Heart left ventricle (tissue), 16 donors: Measurements from ENCODE around the gene GPR143. TPM values are rescaled to one million over a fixed set of nuclear protein-coding genes. Genes with fewer than 3 reads are reported as not detected.

ENCODE experiments used
- ATAC-seq, 4 donors: fragments of 200-7000 bp; cut with Tn5 transposase; one replicate each; pipeline ENCODE4 v1.9.1; 2020 to 2022; ENCODE audit warnings: moderate library complexity in 4 of 4, mild to moderate bottlenecking in 3 of 4, moderate number of reproducible peaks in 1 of 4
- DNase-seq, 5 donors: peaks; one replicate each; pipeline ENCODE4 v3.0.0-alpha.2; 2020
- H3K27ac ChIP-seq, 12 donors: fragments of 200-600 bp; sonication (generic) in 4 of 12; one replicate each; pipeline versions ENCODE4 v1.5.0 to v1.8.0; 2016 to 2022; ENCODE audit warnings: mild to moderate bottlenecking in 2 of 12
- H3K27me3 ChIP-seq, 9 donors: fragments of 200-600 bp; sonication (generic) in 2 of 9; one replicate each; pipeline versions ENCODE4 v1.5.1 to v1.8.0; 2016 to 2022; ENCODE audit warnings: mild to moderate bottlenecking in 3 of 9
- H3K36me3 ChIP-seq, 9 donors: fragments of 200-600 bp; sonication (generic) in 2 of 9; one replicate each; pipeline versions ENCODE4 v1.5.0 to v1.8.0; 2018 to 2022; ENCODE audit warnings: mild to moderate bottlenecking in 2 of 9
- H3K4me1 ChIP-seq, 12 donors: fragments of 200-600 bp; sonication (generic) in 4 of 12; one replicate each; pipeline versions ENCODE4 v1.5.0 to v1.8.0; 2016 to 2022; ENCODE audit warnings: mild to moderate bottlenecking in 3 of 12
- H3K4me3 ChIP-seq, 12 donors: fragments of 200-600 bp; sonication (generic) in 4 of 12; one replicate each; pipeline versions ENCODE4 v1.5.0 to v1.8.0; 2017 to 2022; ENCODE audit warnings: mild to moderate bottlenecking in 9 of 12, moderate library complexity in 4 of 12
- H3K9me3 ChIP-seq, 12 donors: fragments of 200-600 bp; sonication (generic) in 4 of 12; one replicate each; pipeline versions ENCODE4 v1.5.0 to v1.8.0; 2016 to 2022; ENCODE audit warnings: mild to moderate bottlenecking in 1 of 12
- CTCF ChIP-seq, 12 donors: fragments of 200-600 bp; sonication (generic) in 4 of 12; IDR thresholded peaks; one replicate each; pipeline versions ENCODE4 v1.5.0 to v1.8.0; 2018 to 2022; ENCODE audit warnings: antibody characterized with exemption in 12 of 12, mild to moderate bottlenecking in 5 of 12
- POLR2A ChIP-seq, 2 donors: fragments of 450-650 bp; IDR thresholded peaks; one replicate each; pipeline ENCODE4 v1.6.1; 2017; ENCODE audit warnings: antibody characterized with exemption in 2 of 2, mild to moderate bottlenecking in 2 of 2, moderate library complexity in 2 of 2
- WGBS, 4 donors: extraction: QIAGEN DNeasy Blood & Tissue Kit in 2 of 4; methylation state at CpG; one replicate each; pipeline versions ENCODE4 v1.1.5 to v1.1.7; 2013 to 2018; 5-methylcytosine and 5-hydroxymethylcytosine counted together
- intact Hi-C, 10 donors: fragments of 100-400 bp; cut with DNase I; formaldehyde crosslinking; loops; one replicate each; pipeline versions ENCODE4 v1.11.1 to v1.14.2; 2022
- polyA plus RNA-seq, 2 donors: library from polyadenylated mRNA; stranded (reverse); fragments of 200-250 nt; gene quantifications; one replicate each; pipeline ENCODE4 v1.2.3, GENCODE V29; 2013
- total RNA-seq, 9 donors: library from RNA; depleted of rRNA in 2 of 9; stranded (reverse); fragments of >200 nt in 2 of 9; fragmentation: NEBNext Ultra II Directional in 3 of 9; extraction: Animal tissue kit (Norgen Biotek cat#: 25700) in 3 of 9; gene quantifications; one replicate each; pipeline versions ENCODE4 v1.1.0 to v1.2.4, GENCODE V29; 2016 to 2023
- donor health status: ischemic (EF 13 %, LVEDD 7.1; RV severe dilation, severe dysfunction).
- donor health status: healthy with polysubstance abuse.
- donor health status: DM: no; HTN: yes; CAD: no.
- donor health status: DM: no; HTN: no; CAD: no.
- donor health status: ischemic (EF 25% LVEDD 6.9; RV normal size, moderate dysfunction).
- donor health status: ischemic (EF 25% LVEDD 5.7; RV mildly dilated, moderate dysfunction).
- donor health status: healthy.
- donor health status: DM: yes; HTN: yes; CAD: no.
- donor health status: ischemic (EF 35%, LVEDD 5.7; RV mildly dilated, moderate dysfunction).
- donor health status: nonischemic (EF 11% LVEDD 7.7; RV severe dilation, severe dysfunction).
- donor health status: DM: yes; HTN: yes; CAD: no.
- donor health status: PGD.
- donor health status: ischemic (EF 29% LVEDD 5.4; RV normal size, mild dysfunction).
- donor health status: nonischemic (EF 23%, LVEDD 6.1; RV moderate dilation, normal function).

The GPR143 gene
- total and polyA plus RNA-seq, 11 donors = 0.11 to 0.91 (median 0.31) TPM; not detected in 8

GRCh38 chrX:9804444-9804843 is 38.8 kb upstream of the GPR143 start:
- no peak overlapping the region for H3K4me3 ChIP-seq
- TF ChIP-seq POLR2A (IDR thresholded peaks at IDR 0.05) (no peak), CTCF (IDR thresholded peaks at IDR 0.05) (no peak)
- H3K27ac ChIP-seq = no peak overlapping the region
- no peak for ATAC-seq
- peaks cover 0 to 3% (median 0%) of the 10 kb centered on the region in 9 donors for H3K27me3 ChIP-seq
- WGBS, 4 donors = 74 to 94% (median 84%) methylated on average over 5 of the region's 5 CpGs
- intact Hi-C loops = no loop called here
- no peaks in the 10 kb centered on the region for H3K36me3 ChIP-seq
- H3K4me1 ChIP-seq = no peaks in the 10 kb centered on the region
- DNase-seq = no peak
- H3K9me3 ChIP-seq = peaks cover 0 to 17% (median 0%) of the 10 kb centered on the region in 12 donors

GRCh38 chrX:9802737-9803136 is 37.1 kb upstream of the GPR143 start:
- Histone ChIP-seq H3K4me3 (no peak overlapping the region), H3K9me3 (peaks cover 0 to 19% (median 0%) of the 10 kb centered on the region in 12 donors), H3K27me3 (peaks cover 0 to 3% (median 0%) of the 10 kb centered on the region in 9 donors), H3K36me3 (no peaks in the 10 kb centered on the region), H3K27ac (no peak overlapping the region), H3K4me1 (no peaks in the 10 kb centered on the region)
- TF ChIP-seq POLR2A (IDR thresholded peaks at IDR 0.05) (no peak), CTCF (IDR thresholded peaks at IDR 0.05) (no peak)
- no peak for ATAC-seq
- 70 to 92% (median 85%) methylated on average over 4 of the region's 4 CpGs for WGBS, 4 donors
- intact Hi-C loops = no loop called here
- no peak for DNase-seq

GRCh38 chrX:9797384-9798360 is 32.0 kb upstream of the GPR143 start:
- no peak for TF ChIP-seq CTCF (IDR thresholded peaks at IDR 0.05)
- no peak for TF ChIP-seq POLR2A (IDR thresholded peaks at IDR 0.05)

GRCh38 chrX:9794495-9794894 is 28.8 kb upstream of the GPR143 start:
- H3K27me3 ChIP-seq = peaks cover 0 to 17% (median 0%) of the 10 kb centered on the region in 9 donors
- no peak overlapping the region for H3K27ac ChIP-seq
- TF ChIP-seq CTCF (IDR thresholded peaks at IDR 0.05) (no peak), POLR2A (IDR thresholded peaks at IDR 0.05) (no peak)
- 90 to 98% (median 96%) methylated on average over 7 of the region's 7 CpGs for WGBS, 4 donors
- DNase-seq (no peak), ATAC-seq (no peak)
- no peaks in the 10 kb centered on the region for H3K36me3 ChIP-seq
- H3K9me3 ChIP-seq = peaks cover 0 to 14% (median 0%) of the 10 kb centered on the region in 12 donors
- H3K4me3 ChIP-seq = no peak overlapping the region
- H3K4me1 ChIP-seq = no peaks in the 10 kb centered on the region
- intact Hi-C loops = no loop called here

More at GRCh38 chrX:9797384-9798360, 32.0 kb upstream of the GPR143 start:
- H3K36me3 ChIP-seq = no peaks in the 10 kb centered on the region
- intact Hi-C loops = no loop called here
- H3K4me3 ChIP-seq = no peak overlapping the region
- H3K4me1 ChIP-seq = no peaks in the 10 kb centered on the region
- H3K27ac ChIP-seq = no peak overlapping the region
- ATAC-seq (no peak), DNase-seq (no peak)
- peaks cover 0 to 5% (median 0%) of the 10 kb centered on the region in 9 donors for H3K27me3 ChIP-seq
- 67 to 80% (median 71%) methylated on average over 11 of the region's 11 CpGs for WGBS, 4 donors
- peaks cover 0 to 30% (median 0%) of the 10 kb centered on the region in 12 donors for H3K9me3 ChIP-seq
